ENCODE measurements around the gene CBR3.

CBR3 gene

GRCh38 chr21:36155603-36156338, 20.9 kb downstream of the CBR3 start:
- no peak for DNase-seq (ENCODE audit: low read depth)

- peak; percentile 96 for DNase-seq (ENCODE audit: low read depth)
Measured at GRCh38 chr21:36156339-36156814, 21.5 kb downstream of the CBR3 start.

- no peak for DNase-seq (ENCODE audit: low read depth)
Measured at GRCh38 chr21:36156815-36157670, 22.2 kb downstream of the CBR3 start, which contains the start of gene DOP1B. Gene DOP1B, plus strand, starts transcription at chr21:36156824. Its CDS starts 7,910 bp downstream, at chr21:36164734.

- DNase-seq (ENCODE audit: low read depth) = peak; percentile 41
Measured at GRCh38 chr21:36159356-36159921, 24.6 kb downstream of the CBR3 start.

GRCh38 chr21:36160850-36161178, 25.9 kb downstream of the CBR3 start:
- no peak for DNase-seq (ENCODE audit: low read depth)

DNA sequence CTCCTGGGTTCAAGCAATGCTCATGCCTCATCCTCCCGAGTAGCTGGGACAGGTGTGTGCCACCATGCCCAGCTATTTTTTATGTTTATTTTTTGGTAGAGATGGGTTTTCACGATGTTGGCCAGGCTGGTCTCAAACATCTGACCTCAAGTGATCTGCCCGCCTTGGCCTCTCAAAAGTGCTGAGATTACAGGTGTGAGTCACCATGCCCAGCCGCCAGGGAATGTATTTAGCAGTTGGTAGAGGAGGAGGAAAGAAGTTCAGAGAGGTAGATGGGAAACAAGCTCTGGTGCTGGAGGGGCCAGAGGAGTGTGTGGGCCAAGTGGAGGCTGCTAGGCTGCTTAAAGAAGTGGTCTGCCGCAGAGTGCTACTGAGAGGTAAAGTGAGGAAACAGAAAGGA, 27.8 kb downstream of the CBR3 start:
- no peak for DNase-seq (ENCODE audit: low read depth)

- no peak for DNase-seq (ENCODE audit: low read depth)
Measured at GRCh38 chr21:36163750-36164741, 29.2 kb downstream of the CBR3 start.

DNA sequence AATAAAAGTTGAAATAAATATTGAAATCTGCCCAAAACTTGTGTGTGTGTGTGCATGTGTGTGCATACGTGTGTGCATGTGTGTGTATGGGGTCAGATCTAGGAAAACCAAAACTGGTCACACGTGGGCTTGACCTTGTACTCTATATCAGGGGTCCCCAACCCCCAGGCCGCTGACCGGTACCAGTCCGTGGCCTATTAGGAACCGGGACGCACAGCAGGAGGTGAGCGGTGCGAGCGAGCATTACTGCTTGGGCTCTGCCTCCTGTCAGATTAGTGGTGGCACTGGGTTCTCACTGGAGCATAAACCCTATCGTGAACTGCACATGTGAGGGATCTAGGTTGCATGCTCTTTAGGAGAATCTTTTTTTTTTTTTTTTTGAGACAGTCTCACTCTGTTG, 30.5 kb downstream of the CBR3 start:
- DNase-seq (ENCODE audit: low read depth) = no peak

- DNase-seq (ENCODE audit: low read depth) = no peak
Measured at GRCh38 chr21:36166705-36167104, 31.8 kb downstream of the CBR3 start.

GRCh38 chr21:36167541-36167940, 32.7 kb downstream of the CBR3 start:
- no peak for DNase-seq (ENCODE audit: low read depth)

DNA sequence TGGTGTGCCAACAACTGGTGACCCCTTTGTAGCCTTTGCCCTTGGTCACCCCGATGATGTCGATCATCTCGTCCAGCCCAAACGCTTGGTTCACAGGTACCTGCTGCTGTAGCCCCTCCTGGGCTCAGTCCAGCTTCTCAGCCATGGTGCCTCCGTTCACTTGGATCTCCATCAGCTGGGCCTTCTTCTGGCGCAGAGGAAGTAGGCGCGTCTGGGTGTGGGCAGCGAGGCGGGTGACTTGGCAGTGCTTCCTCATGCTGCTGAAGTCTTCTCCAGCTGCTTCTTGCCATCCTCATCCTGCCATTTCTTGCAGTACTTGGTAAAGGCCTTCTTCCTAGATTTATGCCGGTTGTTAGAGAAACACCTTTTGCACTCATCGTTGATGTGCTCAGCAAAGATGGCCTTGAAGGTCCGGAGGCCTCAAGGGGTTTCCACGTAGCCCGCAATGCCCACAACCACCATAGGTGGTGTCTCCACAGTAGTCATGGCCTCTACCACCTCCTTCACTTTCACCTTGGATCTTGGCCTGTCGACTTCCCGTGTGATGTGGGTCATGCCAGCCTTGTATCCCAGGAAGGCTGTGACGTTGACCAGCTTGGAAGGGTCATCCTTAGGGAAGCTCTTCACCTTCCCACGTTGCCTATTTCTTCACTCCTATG, 34.7 kb downstream of the CBR3 start:
- no peak for DNase-seq (ENCODE audit: low read depth)

DNA sequence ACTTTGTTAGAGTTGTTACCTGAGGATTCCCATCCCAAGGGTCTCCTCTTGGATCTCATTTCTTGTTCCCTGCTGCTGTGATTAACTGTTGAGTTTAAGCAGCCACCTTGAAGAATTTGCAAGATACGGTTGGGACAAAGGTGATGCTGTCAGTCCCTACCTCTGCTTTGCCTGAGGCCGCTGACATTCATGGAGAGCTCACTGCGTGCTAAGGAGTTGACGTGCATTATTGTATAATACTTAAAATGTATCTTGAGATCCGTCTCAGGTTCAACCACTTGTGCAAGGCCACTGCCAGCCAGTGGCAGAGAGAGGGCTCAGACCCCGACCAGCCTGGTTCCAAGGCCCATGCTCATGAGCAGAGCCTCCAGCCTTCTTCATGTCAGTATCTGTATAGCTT, 35.9 kb downstream of the CBR3 start:
- DNase-seq (ENCODE audit: low read depth) = no peak

- no peak for DNase-seq (ENCODE audit: low read depth)
Measured at GRCh38 chr21:36171336-36171735, 36.5 kb downstream of the CBR3 start.

GRCh38 chr21:36171741-36172331, 37.0 kb downstream of the CBR3 start:
- DNase-seq (ENCODE audit: low read depth) = no peak

DNA sequence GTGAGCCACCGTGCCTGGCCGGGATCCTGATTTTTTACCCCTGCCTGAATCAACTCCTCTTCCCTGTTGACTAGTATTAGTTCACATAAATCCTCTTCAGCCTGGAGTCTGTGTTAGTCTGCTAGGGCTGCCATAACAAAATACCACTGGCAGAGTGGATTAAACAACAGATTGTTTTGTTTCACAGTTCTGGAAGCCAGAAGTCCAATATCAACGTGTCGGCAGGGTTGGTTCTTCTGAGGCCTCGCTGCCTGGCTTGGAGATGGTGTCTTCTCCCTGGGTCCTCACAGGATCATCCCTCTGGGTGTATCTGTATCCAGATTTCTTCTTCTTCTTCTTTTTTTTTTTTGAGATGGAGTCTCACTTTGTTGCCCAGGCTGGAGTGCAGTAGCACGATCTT, 39.9 kb downstream of the CBR3 start:
- no peak for DNase-seq (ENCODE audit: low read depth)

DNA sequence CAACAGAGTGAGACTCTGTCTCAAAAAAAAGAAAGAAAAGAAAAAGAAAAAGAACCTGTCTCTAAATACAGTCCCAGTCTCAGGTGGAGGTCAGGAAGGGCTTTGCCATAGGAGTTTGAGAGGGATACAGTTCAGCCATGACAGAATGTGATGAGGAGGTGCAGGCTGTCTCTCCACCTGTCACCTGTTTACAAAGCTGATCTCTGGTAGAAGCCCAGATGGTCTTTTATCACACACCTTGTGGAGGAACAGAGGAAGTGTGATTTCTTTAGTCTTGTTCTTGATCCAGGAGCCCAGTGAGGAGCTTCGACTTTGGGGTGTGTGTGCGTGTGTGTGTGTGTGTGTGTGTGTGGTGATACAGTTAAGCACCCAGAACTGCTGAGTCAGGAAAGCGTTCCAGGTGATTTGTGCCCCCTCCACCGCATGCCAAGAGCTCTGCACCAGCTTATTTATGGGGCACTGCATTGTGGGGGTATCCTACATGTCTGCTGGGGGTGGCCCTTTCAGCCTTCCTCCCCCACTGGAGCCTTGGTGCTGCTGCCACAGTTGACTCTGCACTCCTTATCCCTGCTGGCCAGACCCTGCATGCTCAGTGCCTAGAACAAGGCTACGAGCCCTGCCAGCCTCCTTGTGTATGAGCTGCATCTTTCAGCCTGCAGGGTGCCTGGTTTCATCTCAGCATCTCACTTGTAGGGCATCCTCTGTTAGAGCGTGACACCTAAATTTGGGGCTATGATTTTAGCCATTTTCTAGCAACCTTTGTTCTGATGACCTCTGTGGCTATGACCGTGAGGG, 41.1 kb downstream of the CBR3 start:
- DNase-seq (ENCODE audit: low read depth) = no peak

- DNase-seq (ENCODE audit: low read depth) = no peak
Measured at GRCh38 chr21:36178349-36178748, 43.5 kb downstream of the CBR3 start.

GRCh38 chr21:36179145-36179544, 44.3 kb downstream of the CBR3 start:
- DNase-seq (ENCODE audit: low read depth) = no peak

DNA sequence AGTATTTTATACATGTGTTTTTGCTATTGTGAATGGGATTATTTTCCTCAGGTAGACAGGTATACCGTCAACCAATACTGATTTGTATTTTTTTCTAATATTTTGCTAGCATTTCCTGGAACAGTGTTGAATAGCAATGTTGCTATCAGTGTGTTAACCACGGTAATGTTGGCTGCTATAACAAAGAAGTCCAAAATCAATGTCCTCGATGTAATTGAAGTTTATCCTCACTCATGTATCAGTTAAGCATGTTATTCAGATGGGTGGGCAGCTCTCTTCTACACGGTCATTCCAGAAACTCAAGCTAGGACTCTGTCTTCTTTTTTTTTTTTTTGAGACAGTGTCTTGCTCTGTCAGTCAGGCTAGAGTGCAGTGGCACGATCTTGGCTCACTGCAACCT, 46.1 kb downstream of the CBR3 start:
- DNase-seq (ENCODE audit: low read depth) = no peak

Measured in amniotic epithelial cell (primary cell).